GM19372 (cell line): ENCODE data around the gene TEAD1.

Experiments used
- ATAC-seq: cut with Tn5 transposase; IDR thresholded peaks from one replicate; pipeline ENCODE4 v1.9.1; 2021; ENCODE audit warnings: mild to moderate bottlenecking, low read depth, moderate library complexity; ENCODE audit not compliant: unreplicated experiment

TEAD1 gene

GRCh38 chr11:12705874-12706273 is 31.7 kb downstream of the TEAD1 start:
- no peak for ATAC-seq

GRCh38 chr11:12706545-12707499 is 32.6 kb downstream of the TEAD1 start:
- ATAC-seq: no peak

GRCh38 chr11:12707500-12707880 is 33.3 kb downstream of the TEAD1 start:
- no peak for ATAC-seq

- ATAC-seq: no peak
These were observed 37.3 kb downstream of the TEAD1 start for GRCh38 chr11:12711496-12711895.

- no peak for ATAC-seq
These were observed 37.9 kb downstream of the TEAD1 start for GRCh38 chr11:12712132-12712531.

GRCh38 chr11:12715131-12715530 is 40.9 kb downstream of the TEAD1 start:
- no peak for ATAC-seq

- no peak for ATAC-seq
These were observed 41.7 kb downstream of the TEAD1 start for GRCh38 chr11:12715941-12716340.

- ATAC-seq: no peak
These were observed 42.6 kb downstream of the TEAD1 start for GRCh38 chr11:12716816-12717215.

GRCh38 chr11:12717851-12718291 is 43.6 kb downstream of the TEAD1 start:
- peak; percentile 86 for ATAC-seq

GRCh38 chr11:12719221-12719620 is 45.0 kb downstream of the TEAD1 start:
- no peak for ATAC-seq

- no peak for ATAC-seq
These were observed 47.8 kb downstream of the TEAD1 start for GRCh38 chr11:12721816-12722604.

- no peak for ATAC-seq
These were observed 49.4 kb downstream of the TEAD1 start for GRCh38 chr11:12723421-12724300.

- ATAC-seq: no peak
These were observed 50.3 kb downstream of the TEAD1 start for GRCh38 chr11:12724301-12725054.

- ATAC-seq: no peak
These were observed 51.0 kb downstream of the TEAD1 start for GRCh38 chr11:12725055-12725862.

GRCh38 chr11:12725863-12726682 is 51.9 kb downstream of the TEAD1 start:
- ATAC-seq: no peak

- no peak for ATAC-seq
These were observed 53.5 kb downstream of the TEAD1 start for GRCh38 chr11:12727563-12728211.

GRCh38 chr11:12728417-12728816 is 54.2 kb downstream of the TEAD1 start:
- ATAC-seq: no peak

- ATAC-seq: no peak
These were observed 55.7 kb downstream of the TEAD1 start for GRCh38 chr11:12729941-12730340.
